GM21619 (cell line): ENCODE results near the gene BCAS3.

Source experiments
- ATAC-seq: cut with Tn5 transposase; IDR thresholded peaks from one replicate; pipeline ENCODE4 v1.9.1; 2021; ENCODE audit not compliant: unreplicated experiment

BCAS3 gene

DNA sequence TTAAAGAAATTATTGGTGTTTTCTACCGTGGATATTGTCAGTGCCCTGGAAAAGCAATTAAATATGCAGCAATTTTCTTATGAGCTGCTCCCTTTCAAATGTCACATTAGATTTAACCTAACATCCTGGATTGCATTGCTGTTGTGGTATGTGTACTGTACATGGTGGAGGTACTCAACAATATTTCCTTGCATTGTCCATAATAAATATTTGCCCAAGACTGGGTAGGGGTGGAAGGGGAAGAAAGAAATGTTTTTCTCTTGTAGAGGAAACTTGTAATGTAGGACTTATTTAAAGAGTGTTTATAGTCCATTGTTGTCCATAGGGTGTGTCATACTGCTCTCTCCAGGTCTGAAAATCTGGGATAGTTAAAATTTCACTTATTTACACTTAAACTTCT is 375.8 kb downstream of the BCAS3 start:
- no peak for ATAC-seq

DNA sequence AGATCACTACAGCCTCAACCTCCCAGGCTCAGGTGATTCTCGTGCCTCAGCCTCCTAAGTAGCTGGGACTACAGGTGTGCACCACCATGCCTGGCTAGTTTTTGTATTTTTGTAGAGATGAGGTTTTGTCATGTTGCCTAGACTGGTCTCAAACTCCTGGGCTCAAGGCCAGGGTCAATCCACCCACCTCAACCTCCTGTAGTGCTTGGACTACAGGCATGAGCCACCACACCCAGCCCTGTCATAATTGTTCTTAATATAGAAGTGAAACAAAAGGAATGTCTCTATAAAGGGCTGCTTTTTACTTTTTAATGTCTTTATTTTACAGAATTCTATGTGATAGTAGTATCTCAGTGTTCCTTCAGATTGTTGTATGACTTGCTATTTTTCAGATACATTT is 376.8 kb downstream of the BCAS3 start:
- ATAC-seq: no peak

DNA sequence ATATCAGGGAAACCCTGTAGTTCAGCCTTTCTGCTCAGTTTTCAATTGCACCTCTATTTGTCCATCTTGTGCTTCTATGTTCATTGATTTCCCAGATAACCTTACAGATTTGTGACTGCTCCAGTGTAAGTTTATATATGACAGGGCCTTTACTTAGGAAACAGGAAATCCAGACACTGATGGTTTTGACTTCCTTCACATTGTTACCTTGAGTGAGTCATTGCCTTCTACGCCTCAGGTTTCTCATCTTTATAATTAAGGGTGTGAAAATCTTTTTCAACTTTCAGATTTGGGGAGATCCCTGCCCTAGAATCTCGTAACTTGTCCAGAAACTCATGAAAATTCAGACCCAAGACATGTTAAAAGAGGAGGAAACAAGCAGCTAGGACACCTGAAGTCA is 379.6 kb downstream of the BCAS3 start:
- no peak for ATAC-seq

DNA sequence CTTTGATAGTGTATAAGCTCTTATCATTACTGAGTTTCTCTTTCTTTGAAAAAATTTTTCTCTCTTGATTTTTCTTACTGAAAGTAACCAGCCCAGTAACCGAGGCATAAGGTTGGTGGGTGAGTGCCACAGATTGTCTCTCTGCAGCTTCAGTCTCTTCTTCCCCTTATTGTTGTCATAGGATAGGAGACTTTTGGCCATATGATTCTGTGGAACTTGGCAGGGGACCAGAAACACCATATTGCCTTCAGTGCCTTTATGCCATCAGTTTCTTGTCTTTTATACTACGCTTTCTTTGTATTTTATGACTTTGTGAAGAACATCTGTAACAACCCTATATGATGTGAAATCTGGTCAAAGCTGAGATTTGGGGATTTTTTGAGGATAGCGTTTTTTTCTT is 380.4 kb downstream of the BCAS3 start:
- no peak for ATAC-seq

DNA sequence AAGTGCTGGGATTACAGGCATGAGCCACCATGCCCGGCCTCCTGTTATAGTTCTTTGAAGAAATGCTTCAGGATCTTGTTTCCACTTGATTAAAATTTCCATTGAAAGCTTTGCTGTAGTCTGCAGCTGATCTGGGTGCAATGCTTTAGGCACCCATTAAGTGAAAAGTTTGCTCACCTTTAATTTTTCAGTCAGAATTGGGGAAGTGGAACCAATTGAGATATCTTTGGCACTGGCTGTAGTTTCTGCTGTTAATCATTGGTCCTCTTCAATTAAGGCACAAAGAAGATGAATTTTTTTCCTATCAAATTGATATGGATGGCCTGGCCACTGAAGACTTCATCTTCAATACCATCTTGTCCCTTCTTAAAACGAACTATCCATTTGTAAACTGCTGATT is 385.9 kb downstream of the BCAS3 start:
- peak; percentile 68 for ATAC-seq

DNA sequence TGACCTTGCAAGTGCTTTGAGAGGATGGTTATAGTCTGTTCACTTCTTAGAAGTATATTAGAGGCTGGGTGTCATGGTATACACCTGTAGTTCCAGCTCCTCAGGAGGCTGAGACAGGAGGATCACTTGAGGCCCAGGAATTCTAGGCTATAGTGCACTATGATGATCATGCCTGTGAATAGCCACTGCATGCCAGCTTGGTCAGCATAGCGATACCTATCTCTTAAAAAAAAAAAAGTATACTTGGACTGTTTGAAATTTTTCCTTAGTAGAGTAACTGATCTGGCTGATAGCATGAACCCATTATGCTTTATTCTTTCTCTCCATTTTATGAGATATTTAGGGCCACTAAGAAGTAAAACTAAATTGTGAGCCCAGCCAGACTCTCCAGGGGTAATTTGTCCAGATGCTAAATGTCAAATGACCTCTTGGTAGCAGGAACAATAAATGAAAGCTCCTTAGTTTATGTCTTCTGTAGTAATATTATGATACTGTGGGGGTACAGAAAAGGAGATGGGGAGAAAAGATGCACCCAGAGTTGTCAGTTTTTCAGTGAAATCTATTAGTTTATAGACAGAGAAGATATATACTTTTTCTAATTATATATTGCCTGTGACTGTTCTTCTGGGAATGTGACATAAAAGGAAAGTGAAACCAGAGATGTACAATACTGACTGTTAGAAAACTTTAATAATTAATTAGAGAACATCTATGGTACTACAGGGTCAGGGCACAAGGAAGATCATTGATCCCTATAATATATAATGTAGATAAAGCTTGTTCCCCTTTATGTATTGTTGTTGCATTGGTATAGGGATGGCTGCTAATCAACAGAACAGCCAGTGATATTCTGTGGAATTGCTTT is 386.7 kb downstream of the BCAS3 start:
- peak; percentile 80 for ATAC-seq

DNA sequence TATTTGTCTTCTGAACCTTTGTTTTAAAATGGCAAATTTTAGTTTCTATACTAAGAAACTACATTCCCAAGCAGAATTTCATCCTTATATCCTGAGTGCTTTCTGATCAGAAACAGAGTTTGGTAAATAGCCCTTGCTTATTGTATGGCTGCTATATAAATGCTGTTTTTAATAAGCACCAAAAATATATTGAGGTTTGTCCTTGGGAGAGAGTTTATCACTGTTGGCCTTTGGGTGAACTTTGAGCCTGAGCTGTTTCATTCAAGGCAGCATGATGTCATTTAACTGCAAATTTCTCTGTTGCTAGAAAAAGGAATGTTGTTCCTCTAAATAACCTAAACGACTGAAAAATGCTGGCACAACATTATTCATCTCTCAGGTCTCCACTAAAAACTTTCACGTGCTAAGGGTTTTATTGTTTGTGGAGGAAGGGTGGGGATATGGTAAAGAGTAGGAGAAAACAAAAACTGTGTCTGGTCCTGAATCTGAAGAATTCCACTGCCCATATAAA is 387.7 kb downstream of the BCAS3 start:
- ATAC-seq: no peak

DNA sequence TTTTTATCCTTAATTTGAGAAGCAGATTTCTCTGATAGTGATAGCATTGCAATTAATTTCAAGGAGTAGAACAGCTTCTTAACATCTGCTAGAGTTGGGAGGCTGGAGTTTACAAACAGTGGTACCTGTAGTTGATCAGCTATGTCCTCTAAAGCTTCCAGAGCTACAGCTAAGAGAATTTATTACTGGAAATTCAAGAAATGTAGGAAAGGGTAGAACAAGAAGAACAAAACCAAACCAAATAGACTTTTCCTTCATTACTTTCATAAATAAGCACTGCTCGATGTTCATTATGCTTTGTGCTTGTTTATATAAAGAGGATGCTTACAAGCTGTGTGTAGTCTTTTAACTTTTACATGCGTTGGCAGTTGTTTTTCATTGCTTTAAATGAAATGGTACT is 388.4 kb downstream of the BCAS3 start:
- ATAC-seq: no peak

DNA sequence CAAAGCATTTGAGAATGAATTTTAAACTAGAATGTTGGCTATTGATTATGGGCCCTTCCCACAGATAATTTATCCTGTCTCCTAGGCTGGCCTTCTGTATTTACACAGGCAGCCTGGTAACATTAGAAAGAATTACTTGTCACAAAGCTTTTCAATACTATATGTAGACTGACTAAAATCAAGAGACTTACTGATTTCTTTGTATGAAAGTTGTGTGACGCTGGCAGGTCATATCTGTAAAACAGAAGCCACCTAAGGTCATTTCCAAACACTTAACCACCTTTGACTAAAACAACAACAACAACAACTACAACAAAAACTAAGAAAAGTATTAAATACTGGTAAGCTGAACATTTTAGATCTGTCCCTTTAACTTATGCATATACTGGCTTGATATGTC is 393.0 kb downstream of the BCAS3 start:
- no peak for ATAC-seq

DNA sequence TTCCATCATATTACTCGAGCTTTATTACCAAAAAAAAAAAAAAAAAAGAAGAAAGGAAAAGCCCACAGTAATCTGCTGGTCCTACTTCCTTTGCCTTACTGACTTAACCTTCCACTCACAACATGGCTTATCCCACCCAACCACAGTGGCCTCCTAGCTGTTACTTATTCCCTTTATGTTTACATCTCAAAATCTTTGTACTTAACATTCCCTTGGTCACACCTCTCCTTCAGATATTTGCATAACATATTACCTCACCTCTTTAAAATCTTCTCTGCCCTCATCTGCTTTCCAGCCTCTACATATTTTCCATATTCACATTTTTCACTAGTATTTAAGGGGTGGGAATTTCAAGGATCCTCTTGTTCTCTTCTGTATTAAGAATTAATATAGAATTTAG is 395.0 kb downstream of the BCAS3 start:
- no peak for ATAC-seq

DNA sequence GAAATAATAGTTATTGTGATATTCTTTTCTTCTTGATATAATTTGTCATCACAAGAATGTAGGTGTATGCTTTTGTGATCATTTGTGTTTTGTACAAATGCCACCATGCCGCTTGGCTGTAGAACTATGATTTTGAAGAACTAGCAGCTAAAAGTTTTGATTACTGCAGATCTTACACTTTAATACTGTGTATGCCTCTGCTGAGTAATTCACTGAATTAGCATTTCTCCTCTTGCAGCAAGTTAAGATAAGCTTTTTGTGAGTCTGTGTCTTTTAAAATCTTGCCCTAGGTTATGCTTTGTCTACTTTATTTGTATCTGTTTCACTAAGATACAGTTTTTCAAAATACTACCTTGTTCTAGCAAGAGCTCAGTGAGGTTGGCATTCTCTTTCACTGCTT is 395.5 kb downstream of the BCAS3 start:
- ATAC-seq: no peak

DNA sequence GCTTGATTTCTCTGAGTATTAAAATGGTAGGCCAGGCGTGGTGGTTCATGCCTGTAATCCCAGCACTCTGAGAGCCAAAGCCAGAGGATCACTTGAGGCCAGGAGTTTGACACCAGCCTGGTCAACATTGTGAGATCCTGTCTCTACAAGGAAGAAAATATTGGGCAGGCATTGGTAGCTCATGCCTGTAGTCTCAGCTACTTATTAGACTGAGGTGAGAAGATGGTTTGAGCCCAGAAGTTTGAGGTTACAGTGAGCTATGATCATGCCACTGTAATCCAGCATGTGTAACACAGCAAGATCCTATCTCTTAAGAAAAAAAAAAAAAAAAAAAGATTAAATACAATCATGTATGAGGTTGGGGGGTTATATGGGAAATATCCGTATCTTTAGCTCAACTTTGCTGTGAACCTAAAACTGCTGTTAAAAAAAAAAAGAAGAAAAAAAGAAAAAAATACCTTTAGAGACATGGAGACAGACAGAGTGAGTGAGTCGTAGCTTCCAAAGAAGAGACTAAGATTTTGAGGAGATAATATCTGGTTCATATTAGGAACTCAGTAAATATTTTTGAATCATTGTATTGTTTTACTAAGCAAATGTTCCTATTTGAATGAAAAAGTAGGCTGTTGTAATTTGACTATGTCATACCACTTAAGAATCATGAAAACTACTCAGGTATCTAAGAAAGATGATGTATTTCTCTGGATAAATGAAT is 396.3 kb downstream of the BCAS3 start:
- ATAC-seq: no peak

DNA sequence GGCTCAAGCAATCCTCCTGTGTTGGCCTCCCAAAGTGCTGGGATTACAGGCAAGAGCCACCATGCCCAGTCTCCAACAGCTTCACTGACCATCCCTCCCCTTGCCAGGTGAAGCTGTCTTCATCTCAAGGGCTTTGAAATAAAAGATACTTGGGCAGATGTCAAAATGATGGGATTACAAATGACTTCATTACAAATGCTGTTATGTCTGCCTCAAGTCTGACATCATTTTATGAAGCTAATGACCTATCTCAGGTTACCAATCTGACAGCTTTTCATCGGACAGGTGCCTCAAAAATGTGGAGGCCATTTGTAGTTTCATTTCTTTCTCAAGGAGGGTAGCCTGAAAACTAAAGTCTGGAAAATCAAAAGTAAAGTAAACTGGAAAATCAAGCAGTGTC is 398.3 kb downstream of the BCAS3 start:
- ATAC-seq: no peak

DNA sequence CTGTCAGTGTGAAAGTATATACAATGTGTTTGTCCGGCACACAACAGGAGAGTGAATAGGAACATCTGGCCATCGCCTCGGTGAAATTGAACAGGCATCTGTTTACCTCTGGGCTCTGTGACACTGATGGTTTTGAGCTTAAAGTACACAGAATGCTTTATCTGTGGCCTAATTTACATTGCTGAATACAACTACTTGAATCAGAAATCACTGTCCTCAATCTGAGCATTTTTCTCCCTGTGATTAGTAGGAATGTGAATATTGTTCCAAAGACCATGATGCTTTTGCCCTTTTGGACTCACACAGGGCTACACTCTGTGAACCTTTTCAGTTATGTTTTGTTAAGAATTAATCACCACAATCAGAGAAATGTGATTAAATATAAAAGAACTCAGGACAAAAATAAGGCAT is 399.0 kb downstream of the BCAS3 start:
- no peak for ATAC-seq

DNA sequence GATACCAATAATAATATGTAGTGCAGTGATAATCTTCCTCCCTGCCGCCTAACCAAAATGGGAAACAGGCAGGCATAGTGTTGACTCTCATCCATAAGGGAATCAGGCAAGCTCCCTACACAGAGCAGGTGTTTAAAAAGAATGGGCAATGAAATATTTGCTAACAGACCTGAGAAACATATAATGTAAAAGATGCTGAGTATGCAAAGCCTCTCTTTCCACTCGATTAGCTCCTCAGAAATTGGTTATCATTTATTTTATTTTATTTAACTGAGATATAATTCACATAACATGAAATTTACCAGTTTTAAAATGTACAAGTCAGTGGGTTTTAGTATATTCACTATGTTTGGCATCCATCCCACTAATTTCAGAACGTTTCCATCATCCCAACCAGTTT is 404.3 kb downstream of the BCAS3 start:
- ATAC-seq: no peak

DNA sequence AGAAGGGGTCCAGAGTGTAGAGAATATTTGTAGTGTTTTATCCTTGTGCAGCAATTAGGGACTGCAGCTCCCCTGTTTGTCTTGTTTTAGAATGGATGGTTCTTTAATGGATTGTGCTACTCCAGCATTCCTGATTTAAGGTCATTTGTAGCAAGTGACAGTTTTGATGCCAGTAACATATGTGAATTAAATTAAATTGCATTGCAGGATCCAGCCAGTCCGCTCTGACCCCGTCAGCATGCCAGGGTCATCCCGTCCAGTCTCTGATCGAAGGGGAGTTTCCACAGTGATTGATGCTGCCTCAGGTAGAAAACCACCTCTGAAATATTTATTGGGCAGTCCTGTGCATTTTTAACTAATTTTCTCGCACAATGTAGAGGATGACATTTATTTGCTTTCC is 406.6 kb downstream of the BCAS3 start:
- no peak for ATAC-seq

DNA sequence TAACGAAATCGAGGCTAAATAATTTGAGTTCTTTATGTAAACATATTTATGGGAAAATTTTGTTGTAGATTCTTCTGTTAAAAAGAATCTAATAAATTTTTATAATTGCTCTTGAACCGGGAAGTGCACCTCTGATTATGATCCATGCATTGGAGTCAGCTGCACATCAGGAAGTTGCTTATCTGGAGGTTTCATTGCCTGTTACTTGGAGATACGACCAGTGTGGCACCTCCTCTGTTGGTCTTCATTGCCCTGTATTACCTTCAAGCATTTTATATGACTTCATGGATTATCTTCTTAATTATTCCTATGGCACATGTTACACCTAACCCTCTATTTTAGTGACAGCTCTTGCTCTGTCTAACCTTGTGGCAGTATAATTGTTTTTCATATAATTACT is 409.4 kb downstream of the BCAS3 start:
- no peak for ATAC-seq

DNA sequence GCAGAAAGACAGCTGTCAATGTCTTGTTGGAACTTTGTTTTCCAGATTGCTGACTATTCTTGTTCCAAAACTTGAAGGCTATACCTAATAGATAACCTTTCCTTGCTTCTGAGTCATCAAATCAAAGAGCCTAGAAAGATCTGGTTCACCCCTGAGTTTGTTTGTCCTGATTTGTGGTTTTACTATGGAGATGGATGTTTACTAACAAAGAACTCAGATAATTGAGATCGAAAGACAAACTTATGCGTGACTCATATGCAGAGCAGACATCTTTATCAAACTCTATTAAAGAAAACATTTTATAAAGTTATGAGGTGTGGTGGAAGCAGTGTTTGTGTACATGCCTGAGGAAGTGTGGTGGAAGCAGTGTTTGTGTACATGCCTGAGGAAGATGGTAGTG is 410.9 kb downstream of the BCAS3 start:
- no peak for ATAC-seq

DNA sequence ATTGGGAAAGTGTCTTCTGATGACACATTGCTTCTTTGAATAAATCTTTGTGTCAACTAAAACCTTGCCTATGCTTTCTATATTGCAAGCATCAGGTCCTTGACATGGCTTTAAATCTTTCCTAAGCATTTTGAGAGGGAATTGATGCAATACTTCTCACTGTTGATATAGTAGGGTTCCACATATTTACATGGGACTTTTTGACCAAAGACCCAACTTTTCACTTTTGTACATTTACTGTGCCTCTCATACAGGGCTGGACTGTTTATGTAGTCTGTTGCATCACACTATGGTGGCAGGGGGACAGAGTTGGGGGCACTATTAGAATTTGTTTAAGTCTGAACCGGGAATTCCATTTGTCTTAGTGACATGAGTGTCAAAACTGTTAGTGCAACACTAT is 413.4 kb downstream of the BCAS3 start:
- no peak for ATAC-seq

DNA sequence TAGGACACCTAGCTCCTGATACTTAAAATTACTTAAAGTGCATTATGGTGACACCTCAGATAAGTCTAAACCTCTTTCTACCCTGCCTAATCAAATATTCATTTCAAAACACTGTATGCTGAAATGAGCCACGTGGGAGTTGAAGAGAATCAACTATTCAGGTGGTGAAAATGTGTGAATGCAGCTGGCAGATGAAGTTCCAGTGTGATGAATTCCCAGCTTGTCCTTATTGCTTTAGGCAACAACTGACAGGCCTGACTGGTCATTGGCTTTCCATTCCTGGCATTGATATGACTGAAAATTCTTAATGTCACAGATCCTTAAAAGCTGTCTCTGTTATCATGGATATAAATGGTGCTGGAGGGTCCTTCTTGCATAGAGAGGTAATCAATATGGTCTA is 420.1 kb downstream of the BCAS3 start:
- no peak for ATAC-seq

DNA sequence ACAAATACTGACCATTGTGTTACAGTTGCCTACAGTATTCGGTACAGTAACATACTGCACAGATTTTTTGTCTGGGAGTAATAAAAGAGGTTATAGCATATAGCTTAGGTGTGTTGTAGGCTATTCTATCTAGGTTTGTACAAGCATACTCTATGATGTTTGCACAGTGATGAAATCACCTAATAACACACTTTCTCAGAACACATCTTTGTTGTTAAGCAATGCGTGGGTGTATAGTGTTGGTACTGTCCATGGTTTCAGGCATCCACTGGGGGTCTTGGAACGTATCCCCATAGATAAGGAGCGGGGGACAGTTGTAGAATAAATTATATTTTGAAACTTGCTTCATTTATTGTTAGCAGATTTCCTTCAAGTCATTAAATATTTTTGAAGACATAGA is 428.7 kb downstream of the BCAS3 start:
- ATAC-seq: no peak

DNA sequence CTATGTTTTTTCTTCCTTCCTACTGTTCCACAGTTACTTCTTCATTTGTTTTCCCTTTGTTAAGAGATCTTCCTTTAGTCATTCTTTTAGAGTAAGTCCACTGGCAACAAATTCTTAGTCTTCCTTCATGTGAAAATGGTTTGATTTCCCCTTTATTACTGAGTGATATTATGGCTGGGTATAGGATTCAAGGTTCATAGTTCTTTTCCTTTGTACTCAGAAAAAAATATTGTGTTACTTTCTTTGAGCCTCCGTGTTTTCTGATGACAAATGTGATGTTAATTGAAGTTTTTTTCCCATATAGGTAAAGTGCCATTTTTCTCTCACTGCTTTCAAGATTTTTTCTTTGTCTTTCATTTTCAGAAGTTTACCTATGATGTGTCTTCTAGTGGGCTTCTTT is 438.9 kb downstream of the BCAS3 start:
- ATAC-seq: no peak
